ENCODE data around the gene LMCD1.
A peak's percentile ranks its signal among the peaks of the same experiment; 100 is the strongest.

Gene LMCD1

GRCh38 chr3:8536096-8537056, 34.8 kb downstream of the LMCD1 start:
- no peak for DNase-seq
- H3K4me3 ChIP-seq = no peak overlapping the region
- H3K27me3 ChIP-seq = no peaks in the 10 kb centered on the region
- H3K4me1 ChIP-seq = peaks cover 0 to 58% (median 12%) of the 10 kb centered on the region in 4 donors
- H3K9me3 ChIP-seq = no peaks in the 10 kb centered on the region
- intact Hi-C loops (cut with DNase I; ENCODE audit: low total_unique reads) = no loop called here
- peaks cover 60 to 75% (median 62%) of the 10 kb centered on the region in 3 donors for H3K36me3 ChIP-seq
- TF ChIP-seq, protein P1, sequence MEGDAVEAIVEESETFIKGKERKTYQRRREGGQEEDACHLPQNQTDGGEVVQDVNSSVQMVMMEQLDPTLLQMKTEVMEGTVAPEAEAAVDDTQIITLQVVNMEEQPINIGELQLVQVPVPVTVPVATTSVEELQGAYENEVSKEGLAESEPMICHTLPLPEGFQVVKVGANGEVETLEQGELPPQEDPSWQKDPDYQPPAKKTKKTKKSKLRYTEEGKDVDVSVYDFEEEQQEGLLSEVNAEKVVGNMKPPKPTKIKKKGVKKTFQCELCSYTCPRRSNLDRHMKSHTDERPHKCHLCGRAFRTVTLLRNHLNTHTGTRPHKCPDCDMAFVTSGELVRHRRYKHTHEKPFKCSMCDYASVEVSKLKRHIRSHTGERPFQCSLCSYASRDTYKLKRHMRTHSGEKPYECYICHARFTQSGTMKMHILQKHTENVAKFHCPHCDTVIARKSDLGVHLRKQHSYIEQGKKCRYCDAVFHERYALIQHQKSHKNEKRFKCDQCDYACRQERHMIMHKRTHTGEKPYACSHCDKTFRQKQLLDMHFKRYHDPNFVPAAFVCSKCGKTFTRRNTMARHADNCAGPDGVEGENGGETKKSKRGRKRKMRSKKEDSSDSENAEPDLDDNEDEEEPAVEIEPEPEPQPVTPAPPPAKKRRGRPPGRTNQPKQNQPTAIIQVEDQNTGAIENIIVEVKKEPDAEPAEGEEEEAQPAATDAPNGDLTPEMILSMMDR (IDR thresholded peaks at IDR 0.05) = no peak
- H3K27ac ChIP-seq = peak overlapping the region; percentile 31 to 38

- no peaks in the 10 kb centered on the region for H3K27me3 ChIP-seq
- DNase-seq = no peak
- TF ChIP-seq, protein P1 (IDR thresholded peaks at IDR 0.05) = no peak
- no peak overlapping the region for H3K4me3 ChIP-seq
- intact Hi-C loops (cut with DNase I; ENCODE audit: low total_unique reads) = no loop called here
- H3K36me3 ChIP-seq = peaks cover 66 to 75% (median 70%) of the 10 kb centered on the region in 3 donors
- H3K27ac ChIP-seq = peak overlapping the region; percentile 20 to 31
- H3K9me3 ChIP-seq = no peaks in the 10 kb centered on the region
- peaks cover 0 to 58% (median 5%) of the 10 kb centered on the region in 4 donors for H3K4me1 ChIP-seq
These were observed 35.8 kb downstream of the LMCD1 start for GRCh38 chr3:8537440-8537839.

GRCh38 chr3:8538223-8538622, 36.6 kb downstream of the LMCD1 start:
- no peaks in the 10 kb centered on the region for H3K27me3 ChIP-seq
- no peaks in the 10 kb centered on the region for H3K9me3 ChIP-seq
- no peak for DNase-seq
- intact Hi-C loops (cut with DNase I; ENCODE audit: low total_unique reads) = no loop called here
- H3K36me3 ChIP-seq = peaks cover 66 to 75% (median 73%) of the 10 kb centered on the region in 3 donors
- peak overlapping the region; percentile 20 to 32 for H3K27ac ChIP-seq
- TF ChIP-seq, protein P1 (IDR thresholded peaks at IDR 0.05) = no peak
- H3K4me1 ChIP-seq = peaks cover 0 to 58% (median 6%) of the 10 kb centered on the region in 4 donors
- no peak overlapping the region for H3K4me3 ChIP-seq

- TF ChIP-seq, protein P1 (IDR thresholded peaks at IDR 0.05) = no peak
- intact Hi-C loops (cut with DNase I; ENCODE audit: low total_unique reads) = no loop called here
- peaks cover 65 to 76% (median 74%) of the 10 kb centered on the region in 3 donors for H3K36me3 ChIP-seq
- H3K9me3 ChIP-seq = no peaks in the 10 kb centered on the region
- no peak overlapping the region for H3K4me3 ChIP-seq
- no peak for DNase-seq
- H3K4me1 ChIP-seq = peaks cover 0 to 55% (median 6%) of the 10 kb centered on the region in 4 donors
- peak overlapping the region; percentile 18 to 32 for H3K27ac ChIP-seq
- no peaks in the 10 kb centered on the region for H3K27me3 ChIP-seq
These were observed 37.3 kb downstream of the LMCD1 start for GRCh38 chr3:8538913-8539312.

DNA sequence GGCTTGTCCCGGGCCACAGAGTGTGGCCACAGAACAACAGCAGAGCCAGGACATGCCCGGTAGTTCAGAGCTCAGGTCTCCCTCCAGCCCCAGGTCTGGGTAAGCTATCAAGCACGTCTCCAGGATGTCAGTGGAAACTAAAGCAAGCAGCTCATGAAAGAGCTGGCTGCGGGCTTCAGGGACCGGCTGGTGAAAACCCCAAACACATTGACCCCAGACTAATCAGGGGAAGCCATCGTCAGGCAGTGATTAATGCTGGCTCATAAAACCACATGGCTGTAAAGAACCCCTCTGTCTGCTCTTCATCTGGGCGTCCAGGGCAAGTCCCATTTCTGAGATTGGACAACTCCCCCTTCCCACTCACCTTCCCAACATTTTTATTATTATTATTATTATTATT, 37.8 kb downstream of the LMCD1 start:
- TF ChIP-seq, protein P1 (IDR thresholded peaks at IDR 0.05) = no peak
- Histone ChIP-seq H3K36me3 (peaks cover 68 to 79% (median 76%) of the 10 kb centered on the region in 3 donors), H3K27ac (peak overlapping the region; percentile 18 to 32), H3K27me3 (no peaks in the 10 kb centered on the region), H3K9me3 (no peaks in the 10 kb centered on the region), H3K4me3 (no peak overlapping the region), H3K4me1 (peaks cover 0 to 55% (median 6%) of the 10 kb centered on the region in 4 donors)
- DNase-seq = no peak
- intact Hi-C loops (cut with DNase I; ENCODE audit: low total_unique reads) = no loop called here
